Endothelial cell of umbilical vein (primary cell): ENCODE data around the gene SETD3.

Experiments
- CTCF ChIP-seq, 2 donors: IDR thresholded peaks; 1 replicate in 1 of 2; 2 replicates in 1 of 2; pipeline ENCODE4 v1.5.1; 2011; ENCODE audit warnings: low read length in 2 of 2, mild to moderate bottlenecking in 2 of 2, moderate library complexity in 2 of 2, control low read depth in 1 of 2, inconsistent platforms in 1 of 2, low read depth in 1 of 2; ENCODE audit not compliant: insufficient read depth in 1 of 2; ENCODE audit errors: extremely low read depth in 1 of 2
- EZH2 ChIP-seq: IDR thresholded peaks from 2 replicates; pipeline ENCODE4 v1.6.1; 2012; ENCODE audit warnings: borderline replicate concordance, low read depth, mild to moderate bottlenecking, moderate library complexity, low read length, inconsistent platforms; ENCODE audit not compliant: severe bottlenecking
- FOS ChIP-seq: IDR thresholded peaks from 2 replicates; pipeline ENCODE4 v1.6.1; 2011; ENCODE audit warnings: mild to moderate bottlenecking, low read length, moderate library complexity, borderline replicate concordance; ENCODE audit not compliant: insufficient read depth
- GATA2 ChIP-seq: IDR thresholded peaks from 2 replicates; pipeline ENCODE4 v1.7.0; 2011; ENCODE audit warnings: low read depth, mild to moderate bottlenecking, moderate library complexity, mixed read lengths, low read length; ENCODE audit not compliant: insufficient read length, insufficient read depth
- POLR2A ChIP-seq: IDR thresholded peaks from 2 replicates; pipeline ENCODE4 v1.6.1; 2012; ENCODE audit warnings: low read depth, mild to moderate bottlenecking, control low read depth, low read length

GRCh38 chr14:99479906-99480869 lies at the start of gene SETD3:
- TF ChIP-seq CTCF (IDR thresholded peaks at IDR 0.05; ENCODE audit: extremely low read depth in 1 of 2, insufficient read depth in 1 of 2, low read depth in 1 of 2, low read length in 2 of 2), result no peak
- no peak for TF ChIP-seq POLR2A
- TF ChIP-seq EZH2, result no peak
- TF ChIP-seq FOS, result no peak
- TF ChIP-seq GATA2, result no peak
